H1 (cell line): ENCODE measurements around the gene PTPRD. TPM values are rescaled to one million over a fixed set of nuclear protein-coding genes. Genes with fewer than 3 reads are reported as not detected.

Experiments
- CTCF ChIA-PET: fragments of 300-600 bp; sonication (Branson Sonifier 250); formaldehyde crosslinking; loops from one replicate; lab custom pipeline; 2021; ENCODE audit not compliant: partially characterized antibody; lab: Charles Lee
- POLR2A ChIA-PET: fragments of 300-600 bp; sonication (Branson Sonifier 250); formaldehyde crosslinking; loops from one replicate; lab custom pipeline; 2021; ENCODE audit warnings: inconsistent platforms; ENCODE audit not compliant: partially characterized antibody; lab: Charles Lee
- DNase-seq, 2 experiments: peaks; one replicate each; pipeline versions ENCODE4 v3.0.0 to v3.0.0-alpha.2; 2010 to 2022; ENCODE audit warnings: low spot score in 2 of 2, low read depth in 1 of 2, mixed read lengths in 1 of 2
- FAIRE-seq: peaks from 2 replicates; lab custom pipeline; 2011; peaks lifted over from hg19 to GRCh38; lab: Jason Lieb, UNC
- H2AFZ ChIP-seq: 2 replicates; pipeline ENCODE4 v1.8.1; 2012; ENCODE audit warnings: low read length, inconsistent platforms
- H2AK5ac ChIP-seq: 2 replicates; pipeline ENCODE4 v1.6.1; 2013; ENCODE audit warnings: low read depth, low read length
- H2BK120ac ChIP-seq: replicated peaks from 2 replicates; pipeline ENCODE3; 2013; ENCODE audit warnings: low read depth, low read length, inconsistent platforms
- H2BK12ac ChIP-seq: 2 replicates; pipeline ENCODE4 v1.6.1; 2013; ENCODE audit warnings: low read depth, low read length
- H2BK15ac ChIP-seq: 2 replicates; pipeline ENCODE4 v1.6.1; 2013; ENCODE audit warnings: low read length
- H2BK20ac ChIP-seq: 2 replicates; pipeline ENCODE4 v1.6.1; 2013; ENCODE audit warnings: low read length
- H2BK5ac ChIP-seq: 2 replicates; pipeline ENCODE4 v1.6.1; 2013; ENCODE audit warnings: low read depth, low read length
- H3K14ac ChIP-seq: 2 replicates; pipeline ENCODE4 v1.6.1; 2013; ENCODE audit warnings: inconsistent platforms; ENCODE audit not compliant: insufficient read length
- H3K18ac ChIP-seq: 2 replicates; pipeline ENCODE4 v1.6.1; 2013; ENCODE audit warnings: low read length; ENCODE audit errors: extremely low read depth
- H3K23ac ChIP-seq: 2 replicates; pipeline ENCODE4 v1.6.1; 2013; ENCODE audit warnings: inconsistent platforms; ENCODE audit not compliant: insufficient read length
- H3K23me2 ChIP-seq: 2 replicates; pipeline ENCODE4 v1.6.1; 2013; ENCODE audit warnings: low read depth, low read length
- H3K27ac ChIP-seq: 2 replicates; pipeline ENCODE4 v1.6.1; 2011; ENCODE audit warnings: low read depth, low read length, inconsistent platforms
- H3K27me3 ChIP-seq, 4 experiments: replicated peaks in 1 of 4; 1 replicate in 1 of 4; 2 replicates in 3 of 4; pipeline versions ENCODE4 v1.6.1 to v1.8.1; 2011 to 2013; ENCODE audit warnings: low read length in 3 of 4, mild to moderate bottlenecking in 3 of 4, inconsistent platforms in 2 of 4, mixed read lengths in 2 of 4, moderate library complexity in 1 of 4; ENCODE audit not compliant: control insufficient read depth in 3 of 4, insufficient read depth in 3 of 4; ENCODE audit errors: extremely low read depth in 1 of 4
- H3K36me3 ChIP-seq, 4 experiments: 2 replicates each; pipeline versions ENCODE4 v1.6.1 to v1.8.1; 2011 to 2013; ENCODE audit warnings: mild to moderate bottlenecking in 4 of 4, low read length in 3 of 4, moderate library complexity in 2 of 4, control low read depth in 1 of 4, inconsistent platforms in 1 of 4; ENCODE audit not compliant: insufficient read depth in 4 of 4, control insufficient read depth in 2 of 4
- H3K4ac ChIP-seq: replicated peaks from 2 replicates; pipeline ENCODE3; 2013; ENCODE audit warnings: low read length, low read depth, mixed read lengths, inconsistent platforms; ENCODE audit not compliant: insufficient read length
- H3K4me1 ChIP-seq, 4 experiments: replicated peaks in 1 of 4; 1 replicate in 1 of 4; 2 replicates in 3 of 4; pipeline versions ENCODE4 v1.6.1 to v1.8.1; 2011 to 2013; ENCODE audit warnings: low read length in 3 of 4, inconsistent platforms in 2 of 4, mixed read lengths in 1 of 4; ENCODE audit not compliant: insufficient read depth in 4 of 4, control insufficient read depth in 3 of 4
- H3K4me2 ChIP-seq, 2 experiments: 2 replicates each; pipeline versions ENCODE4 v1.6.1 to v1.8.1; 2011 to 2013; ENCODE audit warnings: low read depth in 2 of 2, low read length in 2 of 2, control low read depth in 1 of 2, inconsistent platforms in 1 of 2, mild to moderate bottlenecking in 1 of 2; ENCODE audit not compliant: insufficient read depth in 1 of 2
- H3K4me3 ChIP-seq, 4 experiments: fragments of 200-600, 300-600 bp in 1 of 4; sonication (generic), shearing (Covaris generic), sonication (Bioruptor Twin) in 1 of 4; 2 replicates each; pipeline versions ENCODE4 v1.5.1 to v1.8.1; 2011 to 2016; ENCODE audit warnings: low read length in 4 of 4, low read depth in 3 of 4, control low read depth in 2 of 4, inconsistent platforms in 2 of 4, mild to moderate bottlenecking in 2 of 4, mixed read lengths in 1 of 4, moderate library complexity in 1 of 4; ENCODE audit not compliant: insufficient read depth in 2 of 4; ENCODE audit errors: extremely low read depth in 1 of 4
- H3K56ac ChIP-seq: replicated peaks from 2 replicates; pipeline ENCODE3; 2013; ENCODE audit warnings: low read depth, mild to moderate bottlenecking, mixed read lengths, low read length, inconsistent platforms; ENCODE audit not compliant: insufficient read length
- H3K79me1 ChIP-seq: 2 replicates; pipeline ENCODE4 v1.6.1; 2013; ENCODE audit warnings: low read depth, low read length, control low read depth
- H3K79me2 ChIP-seq, 2 experiments: 2 replicates each; pipeline versions ENCODE4 v1.6.1 to v1.8.1; 2012 to 2013; ENCODE audit warnings: low read length in 2 of 2, mild to moderate bottlenecking in 2 of 2, inconsistent platforms in 1 of 2; ENCODE audit not compliant: insufficient read depth in 2 of 2, control insufficient read depth in 1 of 2
- H3K9ac ChIP-seq, 4 experiments: replicated peaks in 1 of 4; 1 replicate in 1 of 4; 2 replicates in 3 of 4; pipeline versions ENCODE4 v1.6.1 to v1.8.1; 2011 to 2013; ENCODE audit warnings: low read depth in 3 of 4, low read length in 3 of 4, control low read depth in 2 of 4, mild to moderate bottlenecking in 2 of 4, moderate library complexity in 2 of 4, inconsistent platforms in 1 of 4; ENCODE audit errors: extremely low read depth in 1 of 4
- H3K9me3 ChIP-seq, 2 experiments: 2 replicates each; pipeline versions ENCODE4 v1.6.1 to v1.8.1; 2012 to 2013; ENCODE audit warnings: mild to moderate bottlenecking in 2 of 2, moderate library complexity in 2 of 2, control low read depth in 1 of 2, inconsistent platforms in 1 of 2, low read depth in 1 of 2, low read length in 1 of 2, mixed read lengths in 1 of 2; ENCODE audit not compliant: insufficient read depth in 2 of 2
- H4K20me1 ChIP-seq, 2 experiments: replicated peaks in 1 of 2; 2 replicates each; pipeline versions ENCODE3 to v1.8.1; 2011 to 2013; ENCODE audit warnings: inconsistent platforms in 2 of 2, low read length in 2 of 2, mild to moderate bottlenecking in 1 of 2; ENCODE audit not compliant: insufficient read depth in 2 of 2, control insufficient read depth in 1 of 2
- H4K5ac ChIP-seq: 2 replicates; pipeline ENCODE4 v1.6.1; 2013; ENCODE audit warnings: low read length, low read depth, mixed read lengths, inconsistent platforms; ENCODE audit not compliant: insufficient read length
- H4K8ac ChIP-seq: 2 replicates; pipeline ENCODE4 v1.8.0; 2013; ENCODE audit warnings: mild to moderate bottlenecking, moderate library complexity, low read length, inconsistent platforms; ENCODE audit not compliant: insufficient read depth; ENCODE audit errors: extremely low read depth
- H4K91ac ChIP-seq: replicated peaks from 2 replicates; pipeline ENCODE3; 2013; ENCODE audit warnings: low read length, mixed read lengths, inconsistent platforms; ENCODE audit not compliant: insufficient read length
- BCL11A ChIP-seq, 2 experiments: IDR thresholded peaks; one replicate each; pipeline ENCODE4 v1.6.1; 2011; ENCODE audit warnings: low read depth in 2 of 2, low read length in 2 of 2, mild to moderate bottlenecking in 2 of 2
- FOSL1 ChIP-seq: IDR thresholded peaks from 2 replicates; pipeline ENCODE4 v1.6.1; 2011; ENCODE audit warnings: mild to moderate bottlenecking, low read depth, low read length, moderate library complexity; ENCODE audit not compliant: insufficient read depth
- HDAC2 ChIP-seq, 2 experiments: fragments of 300-600 bp in 1 of 2; sonication (generic) in 1 of 2; IDR thresholded peaks; 2 replicates each; pipeline ENCODE4 v1.6.1; 2011 to 2012; ENCODE audit warnings: low read depth in 2 of 2, low read length in 2 of 2, mild to moderate bottlenecking in 2 of 2, moderate library complexity in 2 of 2, borderline replicate concordance in 1 of 2, inconsistent platforms in 1 of 2
- POLR2A ChIP-seq, 2 experiments: IDR thresholded peaks; 1 replicate in 1 of 2; 2 replicates in 1 of 2; pipeline ENCODE4 v1.6.1; 2011; ENCODE audit warnings: low read depth in 2 of 2, low read length in 2 of 2, mild to moderate bottlenecking in 2 of 2; ENCODE audit errors: control extremely low read depth in 1 of 2
- RFX5 ChIP-seq: IDR thresholded peaks from 2 replicates; pipeline ENCODE4 v1.6.1; 2011; ENCODE audit warnings: low read depth, low read length, improper control_type of control experiment, borderline replicate concordance
- SP1 ChIP-seq: IDR thresholded peaks from 2 replicates; pipeline ENCODE4 v1.6.1; 2011; ENCODE audit warnings: low read depth, low read length
- TBP ChIP-seq: IDR thresholded peaks from 2 replicates; pipeline ENCODE4 v1.6.1; 2011; ENCODE audit warnings: low read depth, low read length, improper control_type of control experiment
- YY1 ChIP-seq: IDR thresholded peaks from 2 replicates; pipeline ENCODE4 v1.6.1; 2011; ENCODE audit warnings: low read depth, mild to moderate bottlenecking, low read length
- WGBS, 2 experiments: shearing (Covaris generic) in 1 of 2; methylation state at CpG; one replicate each; pipeline versions ENCODE4 v1.1.6 to v1.1.7; 2013 to 2015; ENCODE audit warnings: low lambda C conversion rate in 2 of 2, mixed read lengths in 2 of 2, inconsistent platforms in 1 of 2, low coverage in 1 of 2, missing lambda C conversion rate in 1 of 2; ENCODE audit not compliant: insufficient replicate concordance in 2 of 2, insufficient coverage in 1 of 2, insufficient read length in 1 of 2; ENCODE audit errors: extremely low coverage in 1 of 2, missing lambda C conversion rate in 1 of 2; 5-methylcytosine and 5-hydroxymethylcytosine counted together
- polyA plus RNA-seq, 7 experiments: library from polyadenylated mRNA; depleted of rRNA in 3 of 7; stranded (reverse) in 5 of 7; unstranded in 2 of 7; fragments of >200 nt in 5 of 7; fragments of 200-250 nt in 2 of 7; gene quantifications; 1 replicate in 5 of 7; 2 replicates in 1 of 7; 4 replicates in 1 of 7; pipeline versions ENCODE4 v1.2.1 to v1.2.3, GENCODE V29; 2011 to 2013; ENCODE audit warnings: missing spikeins in 2 of 7, mixed read lengths in 2 of 7
- total RNA-seq: library from RNA; stranded (reverse); fragmentation: NEBNext Ultra II Directional; extraction: Animal tissue kit (Norgen Biotek cat#: 25700); gene quantifications from 2 replicates; pipeline ENCODE4 v1.2.1, GENCODE V29; 2021
- TF ChIP-seq, protein P1 (sequence below): IDR thresholded peaks from 2 replicates; pipeline ENCODE4 v1.6.1; 2012; ENCODE audit warnings: inconsistent platforms

Gene PTPRD
- total and polyA plus RNA-seq, 2 of the 8 experiments (the other 6 are each of a cell fraction or from before 2014, with no cell fraction given) = 17.2 to 77.0 TPM

DNA sequence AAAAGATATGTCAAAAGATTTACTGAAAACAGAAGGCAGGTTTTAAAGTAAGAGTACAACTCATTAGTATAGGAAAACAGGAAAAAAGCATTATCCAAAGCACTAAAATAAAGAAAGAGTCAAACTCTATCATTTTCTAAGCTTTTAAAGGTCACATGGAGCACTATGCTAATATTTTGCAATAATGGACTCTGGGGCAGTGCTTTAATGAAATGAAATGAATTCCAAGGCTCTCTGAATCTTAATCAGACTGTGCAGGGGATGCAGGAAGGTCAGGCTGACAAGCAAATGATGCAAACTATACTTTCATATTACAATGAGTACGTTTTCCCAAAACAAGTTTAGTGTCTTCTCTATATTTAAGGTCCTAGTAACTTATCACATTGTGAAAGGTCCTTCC, 1831.3 kb downstream of the PTPRD start:
- 76% methylated on average over 1 of the region's 1 CpG; no CpG with 5 or more reads in 1 of the 2 experiments for WGBS, 2 experiments
- Histone ChIP-seq H3K4ac (no peak overlapping the region), H2BK20ac (no peak overlapping the region)
- TF ChIP-seq, protein P1, sequence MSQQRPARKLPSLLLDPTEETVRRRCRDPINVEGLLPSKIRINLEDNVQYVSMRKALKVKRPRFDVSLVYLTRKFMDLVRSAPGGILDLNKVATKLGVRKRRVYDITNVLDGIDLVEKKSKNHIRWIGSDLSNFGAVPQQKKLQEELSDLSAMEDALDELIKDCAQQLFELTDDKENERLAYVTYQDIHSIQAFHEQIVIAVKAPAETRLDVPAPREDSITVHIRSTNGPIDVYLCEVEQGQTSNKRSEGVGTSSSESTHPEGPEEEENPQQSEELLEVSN = no peak
- no peak for TF ChIP-seq BCL11A (IDR thresholded peaks at IDR 0.05; ENCODE audit: low read depth in 2 of 2, low read length in 2 of 2)
- no peak for TF ChIP-seq TBP
- TF ChIP-seq POLR2A (IDR thresholded peaks at IDR 0.05; ENCODE audit: control extremely low read depth in 1 of 2, low read depth in 2 of 2, low read length in 2 of 2) = no peak
- TF ChIP-seq SP1 = no peak
- no peak for TF ChIP-seq HDAC2 (IDR thresholded peaks at IDR 0.05; ENCODE audit: borderline replicate concordance in 1 of 2, low read depth in 2 of 2, low read length in 2 of 2)
- no peak for TF ChIP-seq YY1
- no peak for TF ChIP-seq RFX5
- TF ChIP-seq FOSL1 = no peak
- TF ChIP-seq, all 59 proteins: peak for 0
- Histone ChIP-seq H3K18ac (no peak overlapping the region), H3K27me3 (no peaks in the 10 kb centered on the region), H3K36me3 (no peaks in the 10 kb centered on the region), H3K4me1 (peaks cover 1 to 5% (median 3%) of the 10 kb centered on the region in 4 experiments; a peak in 4 of 7 replicates), H2BK5ac (no peak overlapping the region), H3K9ac (no peak overlapping the region), H4K8ac (no peak overlapping the region), H3K9me3 (no peaks in the 10 kb centered on the region), H3K23me2 (no peaks in the 10 kb centered on the region), H2BK15ac (no peak overlapping the region), H4K91ac (no peak overlapping the region), H4K5ac (no peak overlapping the region), H2BK12ac (no peak overlapping the region), H3K56ac (no peak overlapping the region), H2BK120ac (no peak overlapping the region), H3K79me1 (no peaks in the 10 kb centered on the region; the same call in 1 of the 2 replicates), H4K20me1 (no peaks in the 10 kb centered on the region), H3K27ac (no peak overlapping the region), H3K4me3 (no peak overlapping the region), H3K4me2 (no peak overlapping the region), H2AFZ (no peak overlapping the region), H3K79me2 (peaks cover 0 to 5% of the 10 kb centered on the region in 2 experiments; a peak in 1 of 4 replicates), H2AK5ac (no peak overlapping the region), H3K23ac (no peak overlapping the region), H3K14ac (no peak overlapping the region)
- ChIA-PET POLR2A (interaction anchor here (1.2 kb wide), 1 partner anchor 16 kb away, joined by 3 read pairs; no protein-coding TSS in a partner anchor), CTCF (interaction anchor here (1.0 kb wide), 1 partner anchor 1138 kb away, joined by 3 read pairs; no protein-coding TSS in a partner anchor)
- DNase-seq (no peak), FAIRE-seq (no peak)
